Measurements from ENCODE around the gene OMD. TPM values are rescaled to one million over a fixed set of nuclear protein-coding genes. Genes with fewer than 3 reads are reported as not detected.

Gene OMD
- total and polyA plus RNA-seq, 2 donors = 15.3 to 20.5 TPM

DNA sequence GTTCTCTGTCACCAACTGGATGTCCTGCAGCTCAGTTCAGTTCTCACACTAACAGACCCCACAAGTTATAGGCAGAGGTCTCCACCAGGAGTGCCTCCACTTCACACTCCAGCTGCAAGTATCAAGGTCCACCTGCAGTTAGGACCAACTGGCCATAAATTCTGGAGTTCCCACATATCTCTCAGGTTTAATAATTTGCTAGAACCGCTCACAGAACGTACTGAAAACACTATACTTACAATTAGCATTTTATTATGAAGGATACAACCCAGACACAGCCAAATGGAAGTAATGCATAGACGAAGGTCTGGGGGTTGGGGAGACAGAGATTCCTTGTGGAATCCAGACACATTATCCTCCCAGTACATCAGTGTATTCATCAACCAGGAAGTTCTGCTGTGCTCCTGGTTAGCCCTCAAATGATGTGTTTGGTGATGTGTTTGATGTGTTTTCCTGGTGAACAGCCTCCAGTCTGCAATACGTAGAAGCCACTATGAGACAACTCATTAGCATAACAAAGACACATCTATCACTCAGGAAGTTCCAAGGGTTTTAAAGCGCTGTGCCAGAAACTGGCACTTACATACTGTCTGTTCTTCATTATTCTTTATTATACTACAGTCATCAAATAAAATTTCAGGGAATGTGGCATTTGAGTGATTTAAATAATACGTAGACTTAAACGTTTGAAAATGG is 45.3 kb downstream of the OMD start:
- no peak for DNase-seq (ENCODE audit: extremely low spot score)
- WGBS = 79% methylated on average over 7 of the region's 7 CpGs
- Histone ChIP-seq H3K4me1 (ENCODE audit: insufficient read depth) (no peaks in the 10 kb centered on the region), H3K4me3 (ENCODE audit: low read depth, low read length) (no peak overlapping the region), H3K36me3 (ENCODE audit: insufficient read depth) (no peaks in the 10 kb centered on the region), H3K27ac (ENCODE audit: low read depth) (no peak overlapping the region)

DNA sequence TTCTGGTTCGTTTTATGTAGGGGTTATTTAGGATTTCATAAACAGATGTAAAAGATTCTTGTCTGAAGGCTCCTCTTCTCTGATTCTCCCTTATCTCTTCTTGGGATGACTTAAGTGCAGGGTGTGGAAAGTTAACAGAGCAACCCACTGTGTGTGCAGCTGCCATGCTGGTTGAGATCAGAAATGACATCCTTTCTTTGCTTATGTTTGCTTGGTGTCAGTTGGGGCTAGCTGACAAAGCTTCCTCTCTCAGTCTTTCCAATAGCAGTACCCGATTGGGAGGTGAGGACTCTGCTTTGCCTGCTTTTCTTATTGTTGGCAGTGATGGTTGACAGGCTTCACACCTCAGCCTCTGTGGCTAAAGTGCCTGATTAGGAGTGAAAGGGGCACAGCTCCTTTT is 46.4 kb downstream of the OMD start:
- Histone ChIP-seq H3K27ac (ENCODE audit: low read depth) (no peak overlapping the region), H3K4me1 (ENCODE audit: insufficient read depth) (no peaks in the 10 kb centered on the region), H3K36me3 (ENCODE audit: insufficient read depth) (no peaks in the 10 kb centered on the region), H3K4me3 (ENCODE audit: low read depth, low read length) (no peak overlapping the region)
- DNase-seq (ENCODE audit: extremely low spot score) = no peak
- WGBS = 51% methylated on average over 2 of the region's 2 CpGs

DNA sequence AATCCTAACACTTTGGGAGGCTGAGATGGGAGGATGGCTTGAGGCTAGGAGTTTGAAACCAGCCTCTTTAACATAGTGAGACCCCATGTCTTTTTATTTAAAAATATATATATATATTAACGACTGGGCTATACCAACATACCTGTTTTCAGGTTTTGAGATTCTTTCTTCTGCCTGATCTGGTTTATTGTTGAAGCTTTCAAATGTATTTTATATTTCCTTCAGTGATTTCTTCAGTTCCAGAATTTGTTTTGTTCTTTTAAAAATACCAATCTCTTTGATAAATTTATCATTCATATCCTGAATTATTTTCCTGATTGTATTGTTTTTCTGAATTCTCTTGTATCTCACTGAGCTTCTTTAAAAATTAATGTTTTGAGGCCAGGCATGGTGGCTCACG is 51.1 kb downstream of the OMD start:
- H3K4me3 ChIP-seq (ENCODE audit: low read depth, low read length) = no peak overlapping the region
- WGBS = 97% methylated on average over 2 of the region's 2 CpGs
- no peaks in the 10 kb centered on the region for H3K4me1 ChIP-seq (ENCODE audit: insufficient read depth)
- no peaks in the 10 kb centered on the region for H3K36me3 ChIP-seq (ENCODE audit: insufficient read depth)
- no peak for DNase-seq (ENCODE audit: extremely low spot score)
- no peak overlapping the region for H3K27ac ChIP-seq (ENCODE audit: low read depth)

DNA sequence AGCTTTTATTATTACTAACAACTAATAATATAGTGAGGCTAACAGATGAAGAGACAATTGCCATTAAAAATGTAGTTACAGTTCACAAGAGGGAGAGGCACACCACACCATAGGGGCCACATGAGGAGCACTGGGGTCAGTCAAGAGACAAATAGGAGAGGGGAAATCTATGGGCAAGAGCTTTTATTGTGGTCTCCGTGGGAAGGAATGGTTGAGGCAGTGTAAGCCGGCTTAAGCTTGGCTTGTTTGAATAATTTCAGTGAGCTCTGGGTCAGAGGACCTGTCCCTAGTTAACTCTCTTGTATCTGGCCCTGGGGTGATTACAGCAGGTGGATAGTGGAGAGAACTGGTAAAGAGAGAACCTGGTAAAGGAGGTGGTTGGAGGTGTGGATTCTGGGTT is 55.2 kb downstream of the OMD start:
- no peak overlapping the region for H3K27ac ChIP-seq (ENCODE audit: low read depth)
- no peaks in the 10 kb centered on the region for H3K4me1 ChIP-seq (ENCODE audit: insufficient read depth)
- WGBS = 32% methylated on average over 2 of the region's 2 CpGs
- DNase-seq (ENCODE audit: extremely low spot score) = no peak
- no peaks in the 10 kb centered on the region for H3K36me3 ChIP-seq (ENCODE audit: insufficient read depth)
- no peak overlapping the region for H3K4me3 ChIP-seq (ENCODE audit: low read depth, low read length)

Other genes with a start within 250 kb of the OMD start
- gene IARS1, start 130.8 kb downstream of the OMD start, total RNA-seq = 182 TPM
- gene IARS1, start 130.8 kb downstream of the OMD start, polyA plus RNA-seq = 33.3 TPM
- gene NOL8, start 99.1 kb downstream of the OMD start, total RNA-seq = 46.3 TPM
- gene NOL8, start 99.1 kb downstream of the OMD start, polyA plus RNA-seq = 17.2 TPM
- gene CENPP, start 98.5 kb downstream of the OMD start, total RNA-seq = 20.9 TPM
- 2.7 TPM for gene CENPP, start 98.5 kb downstream of the OMD start, polyA plus RNA-seq
- gene OGN, start 19.9 kb downstream of the OMD start, total RNA-seq = 822 TPM
- 19.5 TPM for gene OGN, start 19.9 kb downstream of the OMD start, polyA plus RNA-seq
- gene ASPN, start 58.0 kb upstream of the OMD start, total RNA-seq = 298 TPM
- gene ASPN, start 58.0 kb upstream of the OMD start, polyA plus RNA-seq = 7.6 TPM
- gene ECM2, start 111.5 kb upstream of the OMD start, total RNA-seq = 64.1 TPM
- 7.1 TPM for gene ECM2, start 111.5 kb upstream of the OMD start, polyA plus RNA-seq
- 10.1 TPM for gene IPPK, start 245.7 kb upstream of the OMD start, total RNA-seq
- gene IPPK, start 245.7 kb upstream of the OMD start, polyA plus RNA-seq = 5.3 TPM

Measured in urinary bladder (tissue), 4 donors.